ENCODE data around the gene ZNF683. TPM values are rescaled to one million over a fixed set of nuclear protein-coding genes. Genes with fewer than 3 reads are reported as not detected.

The ZNF683 gene
- total and polyA plus RNA-seq, 4 donors, result 0.24 to 0.87 (median 0.65) TPM; not detected in 1

- DNase-seq (peak; percentile 84 to 94), ATAC-seq (ENCODE audit: low FRiP score) (peak; percentile 76)
- no peaks in the 10 kb centered on the region for H3K36me3 ChIP-seq (ENCODE audit: control insufficient read depth in 1 of 2, insufficient read depth in 2 of 2, low read length in 1 of 2)
- H3K4me1 ChIP-seq (ENCODE audit: control insufficient read depth in 1 of 2, insufficient read depth in 2 of 2, low read length in 2 of 2), result no peaks in the 10 kb centered on the region
- H3K27ac ChIP-seq (ENCODE audit: low read depth in 1 of 2, low read length in 2 of 2), result no peak overlapping the region
- 34 to 35% methylated on average over 26 of the region's 26 CpGs for WGBS, 2 donors
- no peaks in the 10 kb centered on the region for H3K9me3 ChIP-seq (ENCODE audit: control insufficient read depth, low read length)
- no peaks in the 10 kb centered on the region for H3K27me3 ChIP-seq (ENCODE audit: control insufficient read depth in 1 of 2, insufficient read depth in 2 of 2, low read length in 1 of 2)
- no peak overlapping the region for H3K4me3 ChIP-seq (ENCODE audit: low read length in 2 of 2)
- intact Hi-C loops (cut with DNase I), result no loop called here
Measured at GRCh38 chr1:26363549-26364448, 8.8 kb downstream of the ZNF683 start.

- H3K27me3 ChIP-seq (ENCODE audit: control insufficient read depth in 1 of 2, insufficient read depth in 2 of 2, low read length in 1 of 2), result no peaks in the 10 kb centered on the region
- whole genome bisulfite sequencing, 2 donors, result 88 to 91% methylated on average over 3 of the region's 3 CpGs
- no peaks in the 10 kb centered on the region for H3K9me3 ChIP-seq (ENCODE audit: control insufficient read depth, low read length)
- H3K27ac ChIP-seq (ENCODE audit: low read depth in 1 of 2, low read length in 2 of 2), result no peak overlapping the region
- H3K4me3 ChIP-seq (ENCODE audit: low read length in 2 of 2), result no peak overlapping the region
- H3K36me3 ChIP-seq (ENCODE audit: control insufficient read depth in 1 of 2, insufficient read depth in 2 of 2, low read length in 1 of 2), result no peaks in the 10 kb centered on the region
- ATAC-seq (ENCODE audit: low FRiP score) (no peak), DNase-seq (no peak)
- intact Hi-C loops (cut with DNase I), result no loop called here
- no peaks in the 10 kb centered on the region for H3K4me1 ChIP-seq (ENCODE audit: control insufficient read depth in 1 of 2, insufficient read depth in 2 of 2, low read length in 2 of 2)
Measured at GRCh38 chr1:26362331-26362730, 10.2 kb downstream of the ZNF683 start.

- H3K9me3 ChIP-seq (ENCODE audit: control insufficient read depth, low read length), result no peaks in the 10 kb centered on the region
- no peak overlapping the region for H3K4me3 ChIP-seq (ENCODE audit: low read length in 2 of 2)
- no peaks in the 10 kb centered on the region for H3K27me3 ChIP-seq (ENCODE audit: control insufficient read depth in 1 of 2, insufficient read depth in 2 of 2, low read length in 1 of 2)
- 82 to 85% methylated on average over 12 of the region's 12 CpGs for WGBS, 2 donors
- intact Hi-C loops (cut with DNase I), result no loop called here
- ATAC-seq (ENCODE audit: low FRiP score) (no peak), DNase-seq (no peak)
- no peaks in the 10 kb centered on the region for H3K4me1 ChIP-seq (ENCODE audit: control insufficient read depth in 1 of 2, insufficient read depth in 2 of 2, low read length in 2 of 2)
- no peaks in the 10 kb centered on the region for H3K36me3 ChIP-seq (ENCODE audit: control insufficient read depth in 1 of 2, insufficient read depth in 2 of 2, low read length in 1 of 2)
- no peak overlapping the region for H3K27ac ChIP-seq (ENCODE audit: low read depth in 1 of 2, low read length in 2 of 2)
Measured at GRCh38 chr1:26361605-26362122, 10.9 kb downstream of the ZNF683 start.

- no peaks in the 10 kb centered on the region for H3K4me1 ChIP-seq (ENCODE audit: control insufficient read depth in 1 of 2, insufficient read depth in 2 of 2, low read length in 2 of 2)
- H3K9me3 ChIP-seq (ENCODE audit: control insufficient read depth, low read length), result no peaks in the 10 kb centered on the region
- no peaks in the 10 kb centered on the region for H3K36me3 ChIP-seq (ENCODE audit: control insufficient read depth in 1 of 2, insufficient read depth in 2 of 2, low read length in 1 of 2)
- no peak overlapping the region for H3K4me3 ChIP-seq (ENCODE audit: low read length in 2 of 2)
- no peak overlapping the region for H3K27ac ChIP-seq (ENCODE audit: low read depth in 1 of 2, low read length in 2 of 2)
- DNase-seq, result no peak
- no peak for ATAC-seq (ENCODE audit: low FRiP score)
- H3K27me3 ChIP-seq (ENCODE audit: control insufficient read depth in 1 of 2, insufficient read depth in 2 of 2, low read length in 1 of 2), result no peaks in the 10 kb centered on the region
- intact Hi-C loops (cut with DNase I), result no loop called here
- 47 to 50% methylated on average over 27 of the region's 27 CpGs for WGBS, 2 donors
Measured at GRCh38 chr1:26360807-26361604, 11.5 kb downstream of the ZNF683 start.

GRCh38 chr1:26359981-26360806 lies 12.4 kb downstream of the ZNF683 start:
- Histone ChIP-seq H3K27ac (ENCODE audit: low read depth in 1 of 2, low read length in 2 of 2) (no peak overlapping the region), H3K9me3 (ENCODE audit: control insufficient read depth, low read length) (no peaks in the 10 kb centered on the region), H3K36me3 (ENCODE audit: control insufficient read depth in 1 of 2, insufficient read depth in 2 of 2, low read length in 1 of 2) (no peaks in the 10 kb centered on the region), H3K4me1 (ENCODE audit: control insufficient read depth in 1 of 2, insufficient read depth in 2 of 2, low read length in 2 of 2) (no peaks in the 10 kb centered on the region), H3K27me3 (ENCODE audit: control insufficient read depth in 1 of 2, insufficient read depth in 2 of 2, low read length in 1 of 2) (no peaks in the 10 kb centered on the region), H3K4me3 (ENCODE audit: low read length in 2 of 2) (no peak overlapping the region)
- no peak for DNase-seq
- WGBS, 2 donors, result 2% methylated on average over 65 to 67 of the region's 67 CpGs
- intact Hi-C loops (cut with DNase I), result no loop called here
- no peak for ATAC-seq (ENCODE audit: low FRiP score)

- WGBS, 2 donors, result 52% methylated on average over 15 of the region's 15 CpGs
- H3K36me3 ChIP-seq (ENCODE audit: control insufficient read depth in 1 of 2, insufficient read depth in 2 of 2, low read length in 1 of 2), result no peaks in the 10 kb centered on the region
- no peak for DNase-seq
- H3K27me3 ChIP-seq (ENCODE audit: control insufficient read depth in 1 of 2, insufficient read depth in 2 of 2, low read length in 1 of 2), result no peaks in the 10 kb centered on the region
- H3K4me1 ChIP-seq (ENCODE audit: control insufficient read depth in 1 of 2, insufficient read depth in 2 of 2, low read length in 2 of 2), result no peaks in the 10 kb centered on the region
- no peak overlapping the region for H3K4me3 ChIP-seq (ENCODE audit: low read length in 2 of 2)
- intact Hi-C loops (cut with DNase I), result no loop called here
- no peak for ATAC-seq (ENCODE audit: low FRiP score)
- no peaks in the 10 kb centered on the region for H3K9me3 ChIP-seq (ENCODE audit: control insufficient read depth, low read length)
- H3K27ac ChIP-seq (ENCODE audit: low read depth in 1 of 2, low read length in 2 of 2), result no peak overlapping the region
Measured at GRCh38 chr1:26358411-26359384, 13.9 kb downstream of the ZNF683 start.

- ATAC-seq (ENCODE audit: low FRiP score) (no peak), DNase-seq (no peak)
- H3K4me3 ChIP-seq (ENCODE audit: low read length in 2 of 2), result no peak overlapping the region
- no peaks in the 10 kb centered on the region for H3K27me3 ChIP-seq (ENCODE audit: control insufficient read depth in 1 of 2, insufficient read depth in 2 of 2, low read length in 1 of 2)
- intact Hi-C loops (cut with DNase I), result no loop called here
- no peaks in the 10 kb centered on the region for H3K9me3 ChIP-seq (ENCODE audit: control insufficient read depth, low read length)
- no peak overlapping the region for H3K27ac ChIP-seq (ENCODE audit: low read depth in 1 of 2, low read length in 2 of 2)
- H3K4me1 ChIP-seq (ENCODE audit: control insufficient read depth in 1 of 2, insufficient read depth in 2 of 2, low read length in 2 of 2), result no peaks in the 10 kb centered on the region
- no peaks in the 10 kb centered on the region for H3K36me3 ChIP-seq (ENCODE audit: control insufficient read depth in 1 of 2, insufficient read depth in 2 of 2, low read length in 1 of 2)
- 69 to 71% methylated on average over 10 of the region's 10 CpGs for WGBS, 2 donors
Measured at GRCh38 chr1:26357121-26357602, 15.4 kb downstream of the ZNF683 start.

Measured in aorta (tissue), 5 donors.